Mucosa of gallbladder (tissue), 1 donor: ENCODE data around the gene CACNG7. TPM values are rescaled to one million over a fixed set of nuclear protein-coding genes. Genes with fewer than 3 reads are reported as not detected.

ENCODE experiments used
- DNase-seq: peaks from one replicate; pipeline ENCODE4 v3.0.0-alpha.2; 2020; ENCODE audit warnings: low spot score
- total RNA-seq: library from RNA; stranded (reverse); gene quantifications from one replicate; pipeline ENCODE4 v1.2.1, GENCODE V29; 2021
- donor health status: DM: no; HTN: no; CAD: no.

The CACNG7 gene
- total RNA-seq, 1 donor from 2014 or later, result not detected

DNA sequence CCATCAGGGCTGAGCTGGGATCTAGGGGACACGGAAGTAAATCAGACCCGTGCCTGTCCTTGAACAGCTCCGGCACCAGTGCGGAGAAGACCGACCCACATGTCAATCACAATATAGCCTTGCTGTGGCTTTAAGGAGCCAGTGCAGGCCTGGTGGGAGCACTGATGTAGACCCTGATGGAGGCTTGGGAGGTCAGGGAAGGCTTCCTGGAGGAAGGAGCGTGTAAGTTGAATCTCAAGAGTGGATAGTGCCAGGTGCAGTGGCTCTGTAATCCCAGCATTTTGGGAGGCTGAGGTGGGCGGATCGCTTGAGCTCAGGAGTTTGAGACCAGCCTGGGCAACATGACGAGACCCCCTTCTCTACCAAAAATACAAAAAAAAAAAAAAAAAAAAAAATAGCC is 42.9 kb downstream of the CACNG7 start:
- no peak for DNase-seq

GRCh38 chr19:53953383-53953782 is 44.3 kb downstream of the CACNG7 start:
- DNase-seq, result no peak

- DNase-seq, result no peak
Observed at GRCh38 chr19:53957448-53958167, 48.5 kb downstream of the CACNG7 start.

DNA sequence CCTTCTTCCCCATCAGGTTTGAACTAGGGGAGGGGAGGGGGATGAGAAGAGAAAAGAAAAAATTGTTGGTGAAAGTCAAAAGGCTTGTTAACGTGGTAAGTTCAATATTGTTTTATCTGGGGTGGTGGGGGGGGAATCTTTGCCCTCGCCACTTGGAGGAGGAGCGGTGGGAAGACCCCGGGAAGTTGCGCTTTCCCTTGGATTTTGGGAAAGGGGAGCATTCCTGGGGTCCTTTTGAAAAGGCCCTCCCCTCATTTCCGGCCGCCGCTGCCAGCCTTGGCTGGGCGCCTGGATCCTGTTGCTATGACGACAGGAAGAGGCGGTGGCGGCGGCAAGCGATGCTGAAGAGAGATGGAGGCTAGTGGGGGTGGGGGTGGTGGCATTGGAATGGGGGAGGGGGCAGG is 49.1 kb downstream of the CACNG7 start:
- no peak for DNase-seq

GRCh38 chr19:53958823-53959757 is 50.0 kb downstream of the CACNG7 start:
- no peak for DNase-seq

GRCh38 chr19:53960187-53960586 is 51.1 kb downstream of the CACNG7 start:
- DNase-seq, result no peak

DNA sequence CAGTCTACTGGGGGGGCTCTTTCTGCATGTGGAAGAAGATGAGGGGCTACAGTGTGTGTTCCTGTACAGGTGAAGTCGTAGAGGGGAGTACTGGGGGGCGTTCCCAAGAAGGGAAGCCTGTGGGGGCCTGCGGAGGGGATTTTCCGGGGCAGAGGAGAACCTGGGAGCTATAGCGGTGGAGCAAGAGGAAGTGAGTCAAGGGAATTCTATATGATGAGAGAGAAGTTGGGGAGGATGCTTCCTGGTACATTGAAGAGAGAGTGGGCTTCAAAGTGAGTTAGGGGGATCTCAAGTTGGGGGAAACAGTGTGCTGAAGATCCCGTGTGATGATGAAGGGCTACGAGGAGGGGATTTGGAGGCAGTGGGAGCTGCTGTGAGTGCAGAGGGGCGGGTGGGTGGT is 51.8 kb downstream of the CACNG7 start:
- DNase-seq, result no peak

DNA sequence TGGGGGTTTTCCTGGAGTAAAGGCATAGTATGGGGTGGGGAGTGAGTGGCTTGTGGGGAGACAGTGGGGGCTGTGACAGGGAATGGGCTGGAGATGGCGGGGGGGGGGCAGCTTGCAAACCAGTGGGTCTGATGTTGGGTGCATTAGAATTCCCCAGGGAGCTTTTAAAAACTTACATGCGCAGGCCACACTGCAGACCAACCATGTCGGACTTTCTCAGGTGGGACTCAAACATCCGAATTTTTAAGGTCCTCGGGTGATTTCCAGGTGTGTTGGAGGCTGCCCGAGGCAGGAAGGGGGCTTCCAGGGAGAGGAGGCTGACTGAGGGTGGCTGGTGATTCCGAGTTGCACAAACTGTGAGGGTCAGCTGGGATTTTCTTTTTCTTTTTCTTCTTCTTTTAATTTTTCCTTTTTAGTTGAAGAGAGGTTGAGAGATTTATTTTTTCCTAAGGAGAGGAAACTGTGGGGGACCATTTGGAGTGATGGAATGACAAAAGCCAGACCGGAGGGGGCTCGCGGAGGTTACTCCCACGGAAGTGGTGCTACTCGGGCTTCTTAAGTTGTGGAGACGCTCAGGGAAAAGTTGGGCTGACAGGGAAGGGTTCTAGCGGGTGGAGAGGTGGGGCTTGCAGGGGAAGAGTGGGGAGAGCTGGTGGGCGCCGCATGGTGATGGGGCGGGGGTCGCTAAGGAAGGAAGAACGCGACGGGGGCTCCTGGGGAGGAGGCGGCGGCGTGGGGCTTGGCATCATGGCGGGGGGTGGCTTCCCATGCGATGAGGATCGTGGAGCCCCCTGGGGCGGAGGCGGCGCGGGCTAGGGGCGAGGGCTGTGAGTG is 52.7 kb downstream of the CACNG7 start:
- no peak for DNase-seq

- no peak for DNase-seq
Observed at GRCh38 chr19:53962887-53963431, 53.9 kb downstream of the CACNG7 start, which contains the start of gene CACNG8. Gene CACNG8, plus strand, starts transcription at chr19:53962937.

GRCh38 chr19:53965091-53965490 is 56.0 kb downstream of the CACNG7 start:
- no peak for DNase-seq

DNA sequence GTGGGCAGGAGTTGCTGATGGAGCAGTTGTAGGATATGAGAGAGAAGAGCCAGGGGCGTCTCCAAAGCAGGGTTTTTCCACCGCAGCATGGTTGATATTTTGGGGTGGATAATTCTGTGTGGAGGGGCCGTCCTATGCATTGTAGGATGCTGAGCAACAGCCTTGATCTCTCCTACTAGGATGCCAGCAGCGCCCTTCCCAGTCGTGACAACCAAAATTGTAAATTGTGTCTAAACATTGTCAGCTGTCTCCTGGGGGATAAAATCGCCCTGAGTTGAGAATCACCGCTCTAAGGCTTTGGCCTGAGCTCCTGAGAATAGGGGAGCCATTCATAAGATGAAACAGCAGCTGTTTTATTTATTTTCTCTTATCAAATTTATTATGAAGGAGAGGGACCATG is 57.9 kb downstream of the CACNG7 start:
- no peak for DNase-seq

DNA sequence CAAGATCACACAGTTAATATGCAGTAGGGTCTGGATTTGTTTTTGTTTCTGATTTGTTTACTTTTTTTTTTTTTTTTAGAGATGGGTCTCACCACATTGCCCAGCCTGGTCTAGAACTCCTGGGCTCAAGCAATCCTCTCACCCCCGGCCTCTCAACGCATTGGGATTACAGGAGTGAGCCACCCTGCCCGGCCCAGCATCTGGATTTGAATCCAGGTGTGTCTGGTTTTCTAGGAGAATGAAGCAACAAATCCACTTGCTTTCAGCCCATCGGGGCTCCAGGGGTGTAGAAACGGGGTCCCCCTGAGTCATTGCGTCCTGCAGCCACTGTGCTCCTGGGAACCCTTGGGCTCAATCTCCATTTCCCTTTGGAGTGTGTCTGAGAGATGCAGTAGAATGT is 60.3 kb downstream of the CACNG7 start:
- DNase-seq, result no peak

DNA sequence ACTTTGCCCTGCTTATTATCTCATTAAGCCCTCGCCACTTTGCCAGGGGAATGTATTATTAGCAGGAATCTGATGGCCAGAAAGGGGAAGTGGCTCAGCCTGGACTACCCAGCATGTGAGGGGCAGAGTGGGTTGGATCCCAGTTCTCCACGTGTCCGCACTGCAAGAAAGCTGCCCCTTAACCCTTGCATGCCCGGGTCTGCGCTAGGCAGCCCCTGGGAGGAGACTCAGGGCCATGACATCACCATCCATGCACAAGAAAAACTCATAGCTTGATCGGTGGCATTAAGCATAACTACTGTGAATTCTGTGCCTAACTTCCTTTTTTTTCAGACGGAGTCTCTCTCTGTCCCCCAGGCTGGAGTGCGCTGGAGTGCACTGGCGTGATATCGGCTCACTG is 62.6 kb downstream of the CACNG7 start:
- no peak for DNase-seq

- peak; percentile 79 for DNase-seq
Observed at GRCh38 chr19:53977429-53977990, 68.4 kb downstream of the CACNG7 start.

GRCh38 chr19:53977991-53978731 is 69.1 kb downstream of the CACNG7 start:
- peak; percentile 38 for DNase-seq

DNA sequence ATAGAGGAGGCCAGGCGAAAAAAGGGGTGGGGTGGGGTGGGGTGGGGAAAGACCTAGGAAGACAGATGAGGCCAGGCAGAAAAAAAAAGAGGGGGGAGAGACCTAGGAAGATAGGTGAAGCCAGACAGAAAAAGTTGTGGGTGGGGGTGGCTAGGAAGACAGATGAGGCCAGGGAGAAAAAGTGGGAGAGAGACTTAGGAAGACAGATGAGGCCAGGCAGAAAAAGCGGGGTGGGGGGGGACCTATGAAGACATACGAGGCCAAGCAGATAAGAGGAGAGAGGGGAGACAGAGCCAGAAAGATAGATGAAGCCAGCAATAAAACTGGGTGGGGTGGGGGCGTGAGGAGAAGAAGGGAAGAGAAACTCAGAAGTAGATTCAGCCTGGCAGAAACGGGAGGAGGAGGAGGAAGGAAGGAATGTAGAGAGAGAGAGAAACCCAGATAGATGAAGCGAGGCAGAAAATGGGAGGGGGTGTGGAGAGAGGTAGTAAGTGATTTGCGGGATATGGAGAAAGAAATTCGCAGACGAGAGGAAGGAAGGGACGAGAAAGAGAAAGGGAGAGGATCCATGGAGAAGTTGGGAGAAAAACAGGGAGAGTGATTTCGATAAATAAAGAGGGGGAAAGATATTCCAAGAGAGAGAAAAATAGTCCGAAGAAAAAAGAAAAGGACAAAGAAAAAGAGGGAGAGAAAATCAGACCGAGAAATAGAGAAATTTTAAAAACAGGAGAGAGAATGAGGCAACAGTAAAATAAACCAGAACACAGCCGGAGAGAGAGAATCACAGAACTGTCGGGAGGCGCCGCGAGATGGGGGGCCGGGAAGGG is 70.1 kb downstream of the CACNG7 start:
- no peak for DNase-seq

DNA sequence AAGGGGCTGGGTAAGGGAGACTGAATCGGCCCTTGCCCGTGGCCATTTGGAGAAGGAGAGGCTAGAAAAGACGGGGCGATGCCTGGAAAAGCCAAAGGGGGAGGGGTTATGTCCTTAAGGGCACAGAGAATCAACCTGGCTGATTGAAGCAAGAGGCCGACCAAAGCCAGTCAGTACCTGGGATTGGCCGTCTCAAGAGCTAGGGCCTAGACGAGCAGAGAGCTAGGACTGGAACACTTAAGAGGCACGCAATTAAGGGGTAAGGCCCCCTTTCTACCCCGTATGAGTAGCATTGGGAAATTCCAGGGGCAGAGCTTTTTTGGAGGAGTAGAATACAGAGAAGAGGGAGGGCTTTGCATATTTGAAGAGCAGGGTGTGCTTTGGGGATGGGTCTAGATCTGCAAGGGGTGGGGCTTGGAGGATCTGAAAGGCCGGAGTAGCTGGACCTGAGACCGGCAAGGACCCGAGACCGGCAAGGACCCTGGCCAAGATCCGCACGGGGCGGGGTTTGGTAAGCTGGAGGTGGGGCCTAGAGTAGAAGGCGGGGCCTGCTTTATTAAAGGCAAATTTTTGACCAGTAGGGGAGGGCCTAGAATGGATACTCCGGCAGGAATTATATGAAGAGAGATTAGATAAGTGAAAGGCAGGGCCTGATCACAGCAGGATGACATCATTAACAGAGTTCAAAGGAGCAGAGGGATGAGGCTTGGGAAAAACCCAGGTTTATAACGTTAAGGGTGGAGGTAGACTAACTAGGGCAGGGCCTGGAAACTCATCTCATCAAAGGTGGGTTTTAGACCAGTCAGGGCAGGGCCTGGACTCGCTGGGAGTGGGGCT is 71.7 kb downstream of the CACNG7 start:
- no peak for DNase-seq

DNA sequence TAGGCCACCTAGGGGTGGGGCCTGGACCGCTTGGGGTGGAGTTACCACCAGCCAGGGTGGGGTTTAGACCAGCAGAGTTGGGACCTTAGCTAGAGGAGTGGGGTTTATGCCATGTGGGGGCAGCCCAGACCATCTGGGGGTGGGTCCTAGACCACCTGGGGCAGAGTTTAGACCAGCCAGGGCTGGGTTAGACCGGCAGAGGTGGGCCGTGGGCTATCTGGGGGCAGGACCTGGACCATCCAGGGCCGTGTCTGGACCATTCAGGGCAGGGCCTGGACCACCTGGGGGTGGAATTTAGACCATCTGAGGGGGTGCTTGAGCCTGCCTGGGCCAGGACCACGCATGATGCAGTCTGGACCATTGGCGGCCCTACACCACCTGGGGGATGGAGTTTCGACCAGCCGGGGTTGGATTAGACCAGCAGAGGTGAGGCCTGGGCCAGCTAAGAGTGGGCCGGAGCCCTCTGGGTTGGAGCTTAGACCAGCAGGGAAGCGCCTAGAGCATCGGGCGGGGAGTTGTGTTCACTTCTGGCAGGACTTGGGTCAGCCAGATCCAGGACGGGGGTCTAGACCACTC is 72.4 kb downstream of the CACNG7 start:
- DNase-seq, result no peak
